Measurements from ENCODE around the gene C11orf52. TPM values are rescaled to one million over a fixed set of nuclear protein-coding genes. Genes with fewer than 3 reads are reported as not detected.

Gene C11orf52
- total and polyA plus RNA-seq, 2 of the 8 experiments (the other 6 are each of a cell fraction or from before 2014, with no cell fraction given): 1.7 to 2.7 TPM

GRCh38 chr11:111946499-111946898, 27.8 kb downstream of the C11orf52 start:
- Histone ChIP-seq H2AK5ac (ENCODE audit: low read depth, low read length) (no peak overlapping the region), H3K79me1 (ENCODE audit: low read depth, low read length) (0 out of 2 replicates have a peak, but pooled peaks cover 2% of the 10 kb centered on the region), H4K8ac (ENCODE audit: extremely low read depth, insufficient read depth, low read length) (no peak overlapping the region), H2AFZ (ENCODE audit: low read length) (no peak overlapping the region), H3K9ac (replicated peaks in 1 of 4; ENCODE audit: extremely low read depth in 1 of 4, low read depth in 3 of 4, low read length in 3 of 4) (no peak overlapping the region), H3K14ac (ENCODE audit: insufficient read length) (no peak overlapping the region), H2BK5ac (ENCODE audit: low read depth, low read length) (no peak overlapping the region), H3K27ac (ENCODE audit: low read depth, low read length) (no peak overlapping the region), H3K4me1 (replicated peaks in 1 of 4; ENCODE audit: control insufficient read depth in 3 of 4, insufficient read depth in 4 of 4, low read length in 3 of 4) (peaks cover 0 to 2% (median 0%) of the 10 kb centered on the region in 4 experiments; a peak in 1 of 7 replicates), H4K20me1 (replicated peaks in 1 of 2; ENCODE audit: control insufficient read depth in 1 of 2, insufficient read depth in 2 of 2, low read length in 2 of 2) (no peaks in the 10 kb centered on the region), H2BK15ac (ENCODE audit: low read length) (no peak overlapping the region), H3K4ac (replicated peaks; ENCODE audit: insufficient read length, low read depth, low read length) (no peak overlapping the region), H3K18ac (ENCODE audit: extremely low read depth, low read length) (no peak overlapping the region), H3K79me2 (ENCODE audit: control insufficient read depth in 1 of 2, insufficient read depth in 2 of 2, low read length in 2 of 2) (no peaks in the 10 kb centered on the region), H3K23ac (ENCODE audit: insufficient read length) (no peak overlapping the region), H3K9me3 (ENCODE audit: insufficient read depth in 2 of 2, low read depth in 1 of 2, low read length in 1 of 2) (no peaks in the 10 kb centered on the region), H2BK120ac (replicated peaks; ENCODE audit: low read depth, low read length) (no peak overlapping the region), H4K5ac (ENCODE audit: insufficient read length, low read depth, low read length) (no peak overlapping the region), H3K56ac (replicated peaks; ENCODE audit: insufficient read length, low read depth, low read length) (no peak overlapping the region), H2BK12ac (ENCODE audit: low read depth, low read length) (no peak overlapping the region), H4K91ac (replicated peaks; ENCODE audit: insufficient read length, low read length) (no peak overlapping the region), H2BK20ac (ENCODE audit: low read length) (no peak overlapping the region), H3K27me3 (replicated peaks in 1 of 4; ENCODE audit: control insufficient read depth in 3 of 4, extremely low read depth in 1 of 4, insufficient read depth in 3 of 4, low read length in 3 of 4) (no peaks in the 10 kb centered on the region), H3K23me2 (ENCODE audit: low read depth, low read length) (no peaks in the 10 kb centered on the region; the same call in 1 of the 2 replicates), H3K4me2 (ENCODE audit: insufficient read depth in 1 of 2, low read depth in 2 of 2, low read length in 2 of 2) (no peak overlapping the region), H3K36me3 (ENCODE audit: control insufficient read depth in 2 of 4, insufficient read depth in 4 of 4, low read length in 3 of 4) (peaks cover 0 to 3% (median 0%) of the 10 kb centered on the region in 4 experiments; a peak in 1 of 8 replicates), H3K4me3 (ENCODE audit: extremely low read depth in 1 of 4, insufficient read depth in 2 of 4, low read depth in 3 of 4, low read length in 4 of 4) (no peak overlapping the region)
- 88% methylated on average over 3 of the region's 3 CpGs; no CpG with 5 or more reads in 1 of the 2 experiments for WGBS, 2 experiments (ENCODE audit: extremely low coverage in 1 of 2, insufficient coverage in 1 of 2, insufficient read length in 1 of 2, insufficient replicate concordance in 2 of 2, low coverage in 1 of 2, low lambda C conversion rate in 2 of 2, missing lambda C conversion rate in 1 of 2)
- POLR2A ChIA-PET (ENCODE audit: partially characterized antibody): interaction anchor here (0.9 kb wide), 1 partner anchor 9 kb away, joined by 3 read pairs; the partner anchor contains the start of gene DIXDC1
- no peak for DNase-seq (ENCODE audit: low read depth in 1 of 2, low spot score in 2 of 2)
- CTCF ChIA-PET (ENCODE audit: partially characterized antibody): interaction anchor here (1.0 to 25.5 kb wide), 4 partner anchors 13 to 79 kb away, joined by 3 to 565 read pairs (median 3); partner anchors contain the start of gene DLAT
- FAIRE-seq: no peak
- TF ChIP-seq TAF7 (optimal IDR thresholded peaks at IDR 0.05; ENCODE audit: borderline replicate concordance, low read depth, low read length): no peak
- TF ChIP-seq RBBP5 (IDR thresholded peaks at IDR 0.05; ENCODE audit: borderline replicate concordance, low read depth, low read length): no peak
- no peak for TF ChIP-seq TCF12 (IDR thresholded peaks at IDR 0.05; ENCODE audit: low read depth, low read length)
- no peak for TF ChIP-seq RFX5 (IDR thresholded peaks at IDR 0.05; ENCODE audit: borderline replicate concordance, low read depth, low read length)
- TF ChIP-seq ZNF274 (IDR thresholded peaks at IDR 0.05; ENCODE audit: borderline replicate concordance, extremely low read depth, low read length): no peak
- TF ChIP-seq POLR2AphosphoS5 (IDR thresholded peaks at IDR 0.05; ENCODE audit: low read depth, low read length): no peak
- no peak for TF ChIP-seq KDM1A (IDR thresholded peaks at IDR 0.05; ENCODE audit: borderline replicate concordance, low read length)
- TF ChIP-seq CBX5 (IDR thresholded peaks at IDR 0.05; ENCODE audit: low read depth, low read length): no peak
- no peak for TF ChIP-seq CTBP2 (IDR thresholded peaks at IDR 0.05; ENCODE audit: borderline replicate concordance, insufficient read depth, insufficient read length, low read length)
- TF ChIP-seq SP1 (IDR thresholded peaks at IDR 0.05; ENCODE audit: low read depth, low read length): no peak
- no peak for TF ChIP-seq HDAC6 (IDR thresholded peaks at IDR 0.05; ENCODE audit: low read depth, low read length)
- TF ChIP-seq CBX8 (IDR thresholded peaks at IDR 0.05; ENCODE audit: borderline replicate concordance, low read depth, low read length): no peak
- TF ChIP-seq POLR2A (IDR thresholded peaks at IDR 0.05; ENCODE audit: control extremely low read depth in 1 of 2, low read depth in 2 of 2, low read length in 2 of 2): no peak
- TF ChIP-seq SUZ12 (IDR thresholded peaks at IDR 0.05; ENCODE audit: low read length): no peak
- TF ChIP-seq CEBPB (IDR thresholded peaks at IDR 0.05; ENCODE audit: low read depth, low read length): no peak
